GM18505 (cell line): Measurements from ENCODE around the gene ABCB9.
A peak's percentile ranks its signal among the peaks of the same experiment; 100 is the strongest.

ENCODE experiments used
- ATAC-seq: cut with Tn5 transposase; IDR thresholded peaks from one replicate; pipeline ENCODE4 v1.9.1; 2021; ENCODE audit not compliant: unreplicated experiment
- POLR2A ChIP-seq: IDR thresholded peaks from 4 replicates; pipeline ENCODE4 v1.6.1; 2011; ENCODE audit warnings: borderline replicate concordance; ENCODE audit not compliant: insufficient read depth, insufficient read length; ENCODE audit errors: extremely low read depth

The ABCB9 gene

GRCh38 chr12:122981036-122981471 is 14.8 kb upstream of the ABCB9 start:
- TF ChIP-seq POLR2A, result no peak
- peak; percentile 12 for ATAC-seq

GRCh38 chr12:122980183-122981035 is 14.1 kb upstream of the ABCB9 start, which contains the start of gene ARL6IP4:
Gene ARL6IP4, plus strand, starts transcription at chr12:122980681. Its CDS starts 459 bp downstream, at chr12:122981140.
- peak; percentile 74 for TF ChIP-seq POLR2A
- peak; percentile 59 for ATAC-seq

- ATAC-seq, result no peak
- TF ChIP-seq POLR2A, result no peak
These were observed 13.6 kb upstream of the ABCB9 start for GRCh38 chr12:122979908-122980182.

- ATAC-seq, result no peak
- no peak for TF ChIP-seq POLR2A
These were observed 13.0 kb upstream of the ABCB9 start for GRCh38 chr12:122979001-122979907.

- no peak for TF ChIP-seq POLR2A
- no peak for ATAC-seq
These were observed 12.3 kb upstream of the ABCB9 start for GRCh38 chr12:122978507-122978955.

DNA sequence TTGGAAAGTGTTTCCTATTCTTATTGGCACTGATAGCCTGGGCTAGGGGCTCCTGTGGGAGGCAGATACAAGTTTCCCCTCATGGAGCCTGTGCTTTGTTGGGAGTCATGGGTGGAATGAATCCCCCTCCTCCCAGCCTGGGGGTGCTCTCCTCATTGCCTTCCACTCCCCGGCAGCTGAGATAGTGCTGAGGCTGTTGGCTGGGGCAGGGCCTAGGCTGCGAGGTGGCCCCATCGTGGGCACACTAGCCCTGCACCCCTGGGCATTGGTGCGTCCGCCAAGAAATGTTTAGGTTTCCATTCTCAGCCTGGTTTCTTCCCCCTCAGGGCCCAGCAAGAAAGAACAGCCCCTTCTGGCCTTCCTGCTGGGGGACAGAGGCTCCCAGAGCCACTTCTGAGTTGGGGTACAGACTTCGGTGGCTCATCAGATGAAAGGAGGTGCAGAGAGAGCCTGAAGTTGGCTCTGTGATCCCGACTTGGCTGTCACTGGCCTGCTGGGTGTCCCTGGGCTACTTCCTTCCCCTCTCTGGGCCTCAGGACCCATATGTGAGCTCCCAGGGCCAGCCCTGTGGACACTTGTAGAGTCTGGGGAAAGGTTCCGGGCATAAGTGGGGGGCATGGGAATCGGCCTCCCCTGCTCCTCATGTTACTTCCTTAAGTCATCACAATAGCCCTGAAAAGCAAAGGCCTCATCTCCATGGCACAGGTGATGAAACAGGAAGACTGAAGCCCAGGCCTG is 11.6 kb upstream of the ABCB9 start:
- no peak for ATAC-seq
- TF ChIP-seq POLR2A, result no peak

GRCh38 chr12:122977153-122977552 is 10.9 kb upstream of the ABCB9 start:
- ATAC-seq, result no peak
- TF ChIP-seq POLR2A, result no peak

- TF ChIP-seq POLR2A, result no peak
- no peak for ATAC-seq
These were observed 10.3 kb upstream of the ABCB9 start for GRCh38 chr12:122976648-122976975.

DNA sequence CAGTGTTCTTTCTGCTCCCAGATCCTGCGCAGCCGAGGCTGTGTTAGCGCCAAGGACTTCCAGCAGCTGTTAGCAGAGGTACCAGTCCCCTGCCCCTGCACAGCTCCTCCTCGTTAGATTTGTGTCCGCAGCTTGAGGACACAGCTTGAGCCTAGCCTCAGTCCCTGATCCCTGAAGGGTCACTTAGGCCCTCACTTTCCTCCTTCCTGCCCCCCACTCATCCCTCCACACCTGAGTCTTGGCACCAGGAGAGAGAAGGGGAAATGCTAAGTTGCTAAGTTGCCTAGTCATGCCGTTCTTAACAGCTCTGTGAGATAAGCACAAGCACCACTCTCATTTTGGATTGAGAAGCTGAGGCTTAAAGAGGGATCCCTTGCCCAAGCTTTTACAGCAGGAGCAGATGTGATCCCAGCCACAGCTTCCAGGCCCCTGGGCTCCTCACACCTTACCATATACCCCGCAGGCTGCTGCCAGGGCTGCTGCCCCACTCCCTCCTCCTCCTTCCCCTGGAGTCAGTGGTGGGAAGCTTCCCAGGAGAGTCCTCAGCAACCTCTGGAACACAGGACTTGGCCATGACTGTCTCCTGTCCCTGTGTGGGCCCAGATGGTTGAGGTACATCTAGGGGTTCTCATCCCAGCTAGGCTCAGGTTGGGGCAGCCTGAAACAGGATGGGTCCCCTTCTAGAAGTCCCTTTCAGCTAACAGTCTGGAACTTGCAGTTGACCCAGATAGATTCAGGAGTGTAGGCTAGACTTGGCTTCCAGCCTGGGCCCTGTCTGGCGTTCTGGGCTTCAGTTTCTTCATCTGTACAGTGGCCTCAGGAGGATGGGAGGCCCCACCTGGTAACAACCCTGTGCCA is 9.8 kb upstream of the ABCB9 start:
- TF ChIP-seq POLR2A, result no peak
- ATAC-seq, result no peak

- ATAC-seq, result peak; percentile 67
- TF ChIP-seq POLR2A, result peak; percentile 67
These were observed 8.9 kb upstream of the ABCB9 start, which contains the start of gene OGFOD2 for GRCh38 chr12:122974892-122975789. Gene OGFOD2, plus strand, starts transcription at chr12:122975244. Its CDS starts 8 bp downstream, at chr12:122975252.

- peak; percentile 72 for ATAC-seq
- peak; percentile 64 for TF ChIP-seq POLR2A
These were observed 8.1 kb upstream of the ABCB9 start for GRCh38 chr12:122974274-122974891.
